GM19328 (cell line): Measurements from ENCODE around the gene SPP2.

Experiments
- ATAC-seq: cut with Tn5 transposase; IDR thresholded peaks from one replicate; pipeline ENCODE4 v1.9.1; 2021; ENCODE audit warnings: mild to moderate bottlenecking, moderate library complexity; ENCODE audit not compliant: unreplicated experiment

SPP2 gene

DNA sequence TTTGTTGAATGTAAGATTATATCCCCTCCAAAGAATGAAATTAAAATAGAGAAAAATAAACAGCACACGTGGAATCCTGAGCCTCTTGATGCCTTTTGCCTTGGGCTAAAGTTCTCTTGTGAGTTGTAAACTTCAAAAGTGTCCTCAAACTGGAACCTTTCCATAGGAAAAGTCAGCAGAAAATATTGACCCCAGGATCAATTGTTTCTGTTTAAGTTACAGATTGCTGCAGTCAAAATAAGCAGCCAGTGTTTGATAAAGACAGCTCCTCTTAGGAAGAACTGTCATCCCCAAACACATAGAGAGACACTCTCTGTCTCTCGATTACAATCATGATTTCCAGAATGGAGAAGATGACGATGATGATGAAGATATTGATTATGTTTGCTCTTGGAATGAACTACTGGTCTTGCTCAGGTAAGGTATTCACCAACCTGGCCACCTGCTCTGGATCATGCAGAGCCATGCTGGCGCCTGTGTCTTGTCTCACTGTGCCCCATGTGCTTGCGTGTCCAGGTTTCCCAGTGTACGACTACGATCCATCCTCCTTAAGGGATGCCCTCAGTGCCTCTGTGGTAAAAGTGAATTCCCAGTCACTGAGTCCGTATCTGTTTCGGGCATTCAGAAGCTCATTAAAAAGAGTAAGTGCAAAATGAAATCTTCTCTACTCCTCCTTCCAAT lies at the start of gene SPP2:
TSS of gene SPP2 (plus strand) at position 248 of the 681 bp plus-strand sequence. CDS start at position 333, 85 bp downstream.
- no peak for ATAC-seq

DNA sequence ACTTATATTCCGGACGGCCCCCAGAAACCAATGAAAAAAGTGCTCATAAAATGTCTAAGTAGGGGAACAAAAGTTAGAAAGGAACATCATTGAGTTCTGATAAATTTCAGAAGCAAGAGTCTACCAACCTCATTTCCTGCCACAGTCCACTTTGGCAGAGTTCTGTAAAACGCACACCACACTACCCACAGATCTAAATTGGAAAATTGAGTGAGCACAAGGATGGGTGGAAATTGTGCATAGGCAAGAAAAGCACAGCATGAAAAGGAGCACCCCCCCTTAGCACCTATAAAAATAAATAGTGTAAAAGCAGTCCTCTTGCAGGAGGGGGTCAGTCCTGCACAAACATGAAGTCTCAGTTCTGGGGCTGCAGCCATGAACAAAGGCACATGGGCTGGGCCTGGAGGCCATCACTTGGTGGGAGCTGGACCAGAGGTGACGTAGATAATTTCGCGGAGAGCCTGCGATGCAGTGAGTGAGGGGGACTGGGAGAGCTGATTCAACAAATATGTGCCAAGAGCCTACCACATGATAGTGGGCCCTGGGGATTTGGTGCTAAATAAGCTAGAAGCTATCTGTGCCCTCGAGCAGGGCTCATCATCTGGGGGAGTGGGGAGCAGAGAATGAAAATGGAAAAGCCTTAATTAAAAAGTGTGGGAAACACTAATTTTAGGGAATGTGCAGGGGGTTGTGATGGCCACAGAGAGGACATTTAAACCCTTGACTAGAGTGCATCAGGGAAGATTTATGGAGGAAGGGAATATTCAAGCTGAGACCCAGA lies 48.9 kb upstream of the SPP2 start:
- ATAC-seq, result no peak

GRCh38 chr2:234002281-234002680 lies 48.2 kb upstream of the SPP2 start:
- no peak for ATAC-seq

DNA sequence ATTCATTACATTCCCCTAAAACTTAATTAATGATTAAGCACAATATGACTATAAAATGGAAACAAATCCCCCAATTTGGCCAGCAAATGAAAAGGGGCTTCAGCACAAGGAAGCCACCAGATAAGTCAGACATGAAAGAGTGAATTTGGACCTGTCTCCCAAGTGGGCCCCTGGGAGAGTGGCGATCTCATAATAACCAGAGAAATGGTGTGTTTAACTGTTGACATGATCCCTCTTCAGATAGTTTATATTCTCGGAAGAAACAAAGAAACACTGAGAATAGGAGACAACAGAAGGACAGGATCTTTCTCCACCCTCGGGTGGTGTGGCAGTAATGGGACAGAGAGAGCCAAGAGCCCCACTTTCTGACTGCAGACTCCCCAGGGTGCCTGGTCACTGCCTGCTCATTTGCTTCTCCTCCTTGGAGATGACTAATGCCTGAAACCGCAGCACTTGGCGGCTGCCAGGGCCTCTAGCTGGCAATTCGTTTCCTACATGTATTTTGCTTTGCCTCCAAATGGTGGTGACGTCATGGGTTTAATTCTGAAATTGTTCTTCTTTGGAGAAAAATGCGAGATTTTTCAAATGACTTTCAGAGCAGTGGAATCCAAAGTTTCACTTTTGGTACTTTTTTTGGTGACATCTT lies 46.4 kb upstream of the SPP2 start:
- no peak for ATAC-seq

DNA sequence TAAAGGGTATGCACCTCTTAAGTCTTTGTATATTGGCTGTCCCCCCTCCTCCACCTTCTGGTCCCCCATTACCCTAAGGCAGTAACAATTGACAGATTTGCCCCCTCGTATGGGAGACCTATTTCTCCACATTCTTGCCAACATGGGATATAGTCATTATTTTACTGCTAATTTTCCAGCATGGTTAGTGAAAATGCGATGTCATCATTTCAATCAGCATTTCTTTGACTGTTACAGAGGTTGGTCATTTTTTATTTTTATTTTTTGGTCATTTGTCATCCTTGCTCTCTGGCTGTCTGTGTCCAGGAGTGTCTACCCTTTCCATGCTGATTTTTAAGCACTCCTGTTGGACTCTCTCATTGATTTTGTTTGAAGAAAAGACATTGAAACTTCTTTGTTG lies 45.4 kb upstream of the SPP2 start:
- no peak for ATAC-seq

DNA sequence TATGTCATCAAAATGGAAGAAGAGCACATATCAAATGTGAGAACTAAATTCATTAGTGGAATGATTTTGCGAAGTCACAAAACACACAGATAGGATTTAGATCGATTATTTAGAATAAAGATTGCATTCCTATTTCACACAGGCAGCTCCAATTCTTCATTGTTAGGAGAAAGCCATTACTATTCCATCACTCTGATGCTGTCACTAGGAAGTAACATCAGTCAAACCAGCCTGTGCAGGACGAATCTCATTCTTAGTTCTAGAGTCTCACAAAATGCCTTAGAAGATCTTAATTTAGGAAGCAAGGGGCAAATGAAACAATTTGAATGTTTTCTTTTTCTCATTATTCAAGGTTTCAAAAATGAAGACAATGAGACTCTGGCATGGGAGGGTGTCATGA lies 44.0 kb upstream of the SPP2 start:
- ATAC-seq, result no peak

DNA sequence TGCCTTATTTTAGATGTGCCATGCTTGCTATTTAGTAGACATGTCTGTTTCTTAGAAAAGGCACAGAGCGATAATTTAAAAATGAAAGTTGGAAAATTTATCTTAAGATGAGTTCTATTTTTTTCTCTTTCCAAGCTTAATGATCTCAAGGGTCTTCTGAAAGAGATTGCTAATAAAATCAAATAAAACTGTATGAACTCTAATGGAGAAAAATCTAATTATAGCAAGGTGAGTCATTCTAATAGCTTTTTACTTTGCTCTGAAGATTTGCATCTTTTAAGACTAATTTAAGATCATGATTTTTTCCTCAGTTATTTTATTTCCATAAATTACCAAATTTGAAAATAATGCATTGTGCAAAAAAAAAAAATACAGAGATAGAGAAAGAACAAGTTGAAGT lies 36.1 kb upstream of the SPP2 start:
- ATAC-seq, result no peak

- ATAC-seq, result no peak
Measured at GRCh38 chr2:234015861-234016260, 34.6 kb upstream of the SPP2 start.

DNA sequence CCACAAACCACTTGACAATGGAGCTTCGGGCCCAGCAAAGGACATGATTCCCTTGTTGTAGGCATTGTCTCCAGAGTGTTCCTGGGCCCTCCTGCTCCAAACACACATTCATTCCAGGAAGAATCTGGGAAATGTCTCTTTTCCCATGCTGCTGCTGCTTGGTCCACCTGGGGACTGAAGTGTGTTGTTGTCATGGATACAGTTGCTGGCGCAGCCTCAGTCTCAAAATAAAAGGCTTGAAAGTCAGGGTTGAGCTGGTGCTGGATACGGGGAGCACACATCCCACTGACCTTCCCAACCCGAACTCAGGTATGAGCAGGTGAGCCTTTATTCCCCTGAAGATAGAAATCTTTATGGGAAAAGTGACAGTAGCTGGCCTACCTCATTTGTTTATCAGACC lies 30.6 kb upstream of the SPP2 start:
- no peak for ATAC-seq

GRCh38 chr2:234020332-234020731 lies 30.2 kb upstream of the SPP2 start:
- no peak for ATAC-seq

DNA sequence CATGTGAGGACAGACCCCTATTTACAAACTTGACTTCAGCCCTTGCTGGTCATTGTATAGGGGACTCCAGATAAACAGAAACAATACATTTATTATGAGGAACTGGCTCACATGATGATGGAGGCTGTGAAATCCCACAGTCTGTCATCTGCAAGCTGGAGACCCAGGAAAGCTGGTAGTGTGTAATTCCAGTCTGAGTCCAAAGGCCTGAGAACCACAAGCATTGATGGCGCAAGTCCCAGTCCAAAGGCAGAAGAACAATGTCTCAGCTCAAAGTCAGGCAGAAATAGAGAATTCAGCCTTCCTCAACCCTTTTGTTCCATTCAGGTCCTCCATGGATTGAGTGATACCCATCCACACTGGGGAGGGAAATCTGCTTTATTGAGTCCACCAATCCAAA lies 28.1 kb upstream of the SPP2 start:
- no peak for ATAC-seq

DNA sequence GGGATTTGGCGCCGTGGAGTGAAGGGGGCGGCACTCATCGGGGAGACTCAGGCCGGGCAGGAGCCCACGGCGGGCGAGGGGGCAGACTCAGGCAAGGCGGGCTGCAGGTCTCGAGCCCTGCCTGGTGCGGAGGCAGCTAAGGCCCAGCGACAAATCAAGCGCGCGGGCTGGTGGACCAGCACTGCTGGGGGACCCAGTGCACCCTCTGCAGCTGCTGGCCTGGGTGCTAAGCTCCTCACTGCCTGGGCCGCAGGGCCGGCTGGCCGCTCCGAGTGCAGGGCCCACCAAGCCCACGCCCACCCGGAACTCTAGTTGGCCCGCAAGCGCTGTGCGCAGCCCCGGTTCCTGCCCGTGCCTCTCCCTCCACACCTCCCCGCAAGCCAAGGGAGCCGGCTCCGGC lies 26.2 kb upstream of the SPP2 start:
- no peak for ATAC-seq

DNA sequence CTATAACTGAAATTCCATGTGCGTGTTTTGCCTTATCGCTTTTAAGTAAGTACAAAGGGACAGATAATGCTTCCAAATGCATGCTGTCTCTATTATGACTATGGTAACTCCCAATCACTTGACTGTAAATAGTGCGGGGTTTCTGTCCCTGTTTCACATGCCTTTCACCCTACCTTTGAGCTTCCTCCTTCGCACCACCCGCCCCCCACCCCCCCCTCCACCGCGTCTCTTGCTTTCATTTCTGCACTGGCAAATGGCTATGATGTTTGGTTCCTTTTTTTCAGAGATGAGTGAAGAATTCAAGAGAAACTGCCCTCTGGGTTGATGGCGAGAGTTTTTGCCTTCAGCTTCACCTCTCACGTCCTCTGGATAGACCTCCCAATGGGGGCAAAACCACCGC lies 25.0 kb upstream of the SPP2 start:
- ATAC-seq, result no peak

- no peak for ATAC-seq
Measured at GRCh38 chr2:234025891-234026401, 24.6 kb upstream of the SPP2 start.

GRCh38 chr2:234026693-234027254 lies 23.7 kb upstream of the SPP2 start:
- ATAC-seq, result no peak

- ATAC-seq, result no peak
Measured at GRCh38 chr2:234027641-234028040, 22.9 kb upstream of the SPP2 start.

GRCh38 chr2:234029150-234029733 lies 21.3 kb upstream of the SPP2 start:
- ATAC-seq, result no peak

GRCh38 chr2:234031207-234031606 lies 19.3 kb upstream of the SPP2 start:
- no peak for ATAC-seq

GRCh38 chr2:234032279-234032856 lies 18.1 kb upstream of the SPP2 start:
- ATAC-seq, result no peak

DNA sequence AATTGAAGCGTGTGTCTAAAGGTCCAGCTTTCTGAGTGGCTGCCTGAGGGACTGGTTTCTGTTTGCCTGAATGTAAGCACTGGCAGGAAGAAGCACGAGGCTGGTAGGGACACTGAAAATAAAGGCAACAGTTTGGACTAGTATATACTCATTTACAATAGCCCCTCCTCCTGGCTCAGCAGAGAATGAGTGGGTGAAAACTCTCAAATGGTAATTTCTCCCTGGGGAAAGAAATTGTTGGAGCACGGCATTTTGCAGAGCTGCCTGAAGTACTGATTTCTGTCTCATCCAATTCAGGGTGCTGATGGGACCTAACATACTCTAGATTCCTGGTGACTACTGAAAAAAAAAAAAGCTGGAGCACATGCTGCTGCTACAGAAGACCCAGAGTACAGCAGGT lies 17.3 kb upstream of the SPP2 start:
- no peak for ATAC-seq

DNA sequence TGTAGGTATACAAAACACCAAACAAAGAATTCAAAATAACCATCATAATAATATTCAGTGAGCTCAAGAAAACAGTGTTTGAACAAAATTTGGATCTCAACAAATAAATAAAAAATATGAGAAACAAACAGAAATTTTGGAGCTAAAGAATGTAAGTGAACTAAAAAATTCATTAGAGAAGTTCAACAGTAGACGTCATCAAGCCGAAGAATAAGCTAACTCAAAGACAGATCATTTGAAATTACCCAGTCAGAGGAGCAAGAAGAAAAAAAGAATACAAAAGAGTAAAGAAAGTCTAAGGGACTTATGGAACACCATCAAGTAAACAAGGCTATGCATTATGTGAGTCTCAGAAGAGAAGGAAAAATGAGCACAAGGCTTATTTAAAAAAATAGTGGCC lies 16.6 kb upstream of the SPP2 start:
- no peak for ATAC-seq
